WTC11 (cell line): ENCODE results near the gene RIMBP2.

Source experiments
- ATF2 ChIP-seq: sonication (generic); formaldehyde crosslinking; IDR thresholded peaks from 2 replicates; pipeline ENCODE4 v1.8.1; 2022; ENCODE audit warnings: low read depth, missing genetic modification reagents, borderline replicate concordance
- CTCF ChIP-seq: fragments of 200-600 bp; IDR thresholded peaks from 2 replicates; pipeline ENCODE4 v1.8.0; 2022; ENCODE audit warnings: antibody characterized with exemption
- JUN ChIP-seq: sonication (generic); formaldehyde crosslinking; IDR thresholded peaks from 2 replicates; pipeline ENCODE4 v1.8.0; 2023; ENCODE audit warnings: mild to moderate bottlenecking, missing genetic modification reagents
- MAX ChIP-seq: sonication (generic); formaldehyde crosslinking; IDR thresholded peaks from 2 replicates; pipeline ENCODE4 v1.8.0; 2022; ENCODE audit warnings: mild to moderate bottlenecking, missing genetic modification reagents
- NFATC4 ChIP-seq: fragments of 250-450 bp; sonication (Bioruptor Pico); IDR thresholded peaks from 2 replicates; pipeline ENCODE4 v1.9.0; 2021; ENCODE audit warnings: mild to moderate bottlenecking
- NFE2L1 ChIP-seq: sonication (generic); formaldehyde crosslinking; IDR thresholded peaks from 2 replicates; pipeline ENCODE4 v1.8.1; 2023; ENCODE audit warnings: missing genetic modification reagents
- NR2C2 ChIP-seq: sonication (generic); formaldehyde crosslinking; IDR thresholded peaks from 2 replicates; pipeline ENCODE4 v1.8.0; 2022; ENCODE audit warnings: mild to moderate bottlenecking, missing genetic modification reagents
- PRDM15 ChIP-seq: sonication (generic); formaldehyde crosslinking; IDR thresholded peaks from 2 replicates; pipeline ENCODE4 v1.8.0; 2022; ENCODE audit warnings: missing genetic modification reagents
- RELA ChIP-seq: sonication (generic); formaldehyde crosslinking; IDR thresholded peaks from 2 replicates; pipeline ENCODE4 v1.8.1; 2022; ENCODE audit warnings: missing genetic modification reagents, mild to moderate bottlenecking, borderline replicate concordance
- TEAD4 ChIP-seq: sonication (generic); formaldehyde crosslinking; IDR thresholded peaks from 2 replicates; pipeline ENCODE4 v1.8.0; 2022; ENCODE audit warnings: mild to moderate bottlenecking, missing genetic modification reagents
- TP53 ChIP-seq: sonication (generic); formaldehyde crosslinking; IDR thresholded peaks from 2 replicates; pipeline ENCODE4 v1.8.1; 2023; ENCODE audit warnings: mild to moderate bottlenecking, missing genetic modification reagents
- USF1 ChIP-seq: sonication (generic); formaldehyde crosslinking; IDR thresholded peaks from 2 replicates; pipeline ENCODE4 v1.8.0; 2022; ENCODE audit warnings: mild to moderate bottlenecking, missing genetic modification reagents
- USF2 ChIP-seq: sonication (generic); formaldehyde crosslinking; IDR thresholded peaks from 2 replicates; pipeline ENCODE4 v1.8.1; 2023; ENCODE audit warnings: mild to moderate bottlenecking, missing genetic modification reagents, moderate library complexity

GRCh38 chr12:130615861-130616345, 100.2 kb downstream of the RIMBP2 start:
- TF ChIP-seq CTCF (no peak), TEAD4 (no peak), PRDM15 (no peak), NR2C2 (CRISPR knock-in tag) (no peak), USF1 (CRISPR knock-in tag) (no peak), NFATC4 (CRISPR knock-in tag) (no peak), MAX (no peak), RELA (CRISPR knock-in tag) (no peak), NFE2L1 (CRISPR knock-in tag) (no peak), JUN (CRISPR knock-in tag) (no peak), USF2 (CRISPR knock-in tag) (no peak), TP53 (no peak), ATF2 (no peak)
